Right kidney (tissue), 9 donors: ENCODE results near the gene STIM1.
A peak's percentile ranks its signal among the peaks of the same experiment; 100 is the strongest.
"Not testable (repeated sequence)": the region's sequence is repeated elsewhere in the genome, so short reads cannot be mapped to it uniquely, and the experiment has no call there.

Source experiments
- DNase-seq: peaks from one replicate; pipeline ENCODE4 v3.0.0-alpha.2; 2016
- long read RNA-seq, 8 donors: transcript quantifications; one replicate each; lab custom pipeline, GENCODE V29; 2026

The STIM1 gene
- long read RNA-seq, donor 1, full-length matches to known transcripts: 4 of 4 reads
- long read RNA-seq, donor 1, partial matches to known transcripts: 0 of 4 reads
- long read RNA-seq, donor 1, other reads (novel, unspliced or antisense): 0 of 4 reads
- long read RNA-seq, donor 2, full-length matches to known transcripts: 2 of 2 reads
- long read RNA-seq, donor 2, partial matches to known transcripts: 0 of 2 reads
- long read RNA-seq, donor 2, other reads (novel, unspliced or antisense): 0 of 2 reads
- long read RNA-seq, donor 3, partial matches to known transcripts: 0 of 1 reads
- long read RNA-seq, donor 3, other reads (novel, unspliced or antisense): 0 of 1 reads
- long read RNA-seq, donor 4, full-length matches to known transcripts: 4 of 4 reads
- long read RNA-seq, donor 4, partial matches to known transcripts: 0 of 4 reads
- long read RNA-seq, donor 4, other reads (novel, unspliced or antisense): 0 of 4 reads
- long read RNA-seq, donor 5: 0 reads
- long read RNA-seq, donor 6, partial matches to known transcripts: 6 of 8 reads
- long read RNA-seq, donor 6, other reads (novel, unspliced or antisense): 0 of 8 reads
- long read RNA-seq, donor 7, full-length matches to known transcripts: 6 of 11 reads
- long read RNA-seq, donor 7, partial matches to known transcripts: 5 of 11 reads
- long read RNA-seq, donor 7, other reads (novel, unspliced or antisense): 0 of 11 reads
- long read RNA-seq, donor 8, full-length matches to known transcripts: 3 of 3 reads
- long read RNA-seq, donor 8, partial matches to known transcripts: 0 of 3 reads
- long read RNA-seq, donor 8, other reads (novel, unspliced or antisense): 0 of 3 reads

GRCh38 chr11:3854977-3855807, at the start of gene STIM1:
Gene STIM1, plus strand, starts transcription at chr11:3855664. Its CDS starts 607 bp downstream, at chr11:3856271.
- peak; percentile 99 for DNase-seq

DNA sequence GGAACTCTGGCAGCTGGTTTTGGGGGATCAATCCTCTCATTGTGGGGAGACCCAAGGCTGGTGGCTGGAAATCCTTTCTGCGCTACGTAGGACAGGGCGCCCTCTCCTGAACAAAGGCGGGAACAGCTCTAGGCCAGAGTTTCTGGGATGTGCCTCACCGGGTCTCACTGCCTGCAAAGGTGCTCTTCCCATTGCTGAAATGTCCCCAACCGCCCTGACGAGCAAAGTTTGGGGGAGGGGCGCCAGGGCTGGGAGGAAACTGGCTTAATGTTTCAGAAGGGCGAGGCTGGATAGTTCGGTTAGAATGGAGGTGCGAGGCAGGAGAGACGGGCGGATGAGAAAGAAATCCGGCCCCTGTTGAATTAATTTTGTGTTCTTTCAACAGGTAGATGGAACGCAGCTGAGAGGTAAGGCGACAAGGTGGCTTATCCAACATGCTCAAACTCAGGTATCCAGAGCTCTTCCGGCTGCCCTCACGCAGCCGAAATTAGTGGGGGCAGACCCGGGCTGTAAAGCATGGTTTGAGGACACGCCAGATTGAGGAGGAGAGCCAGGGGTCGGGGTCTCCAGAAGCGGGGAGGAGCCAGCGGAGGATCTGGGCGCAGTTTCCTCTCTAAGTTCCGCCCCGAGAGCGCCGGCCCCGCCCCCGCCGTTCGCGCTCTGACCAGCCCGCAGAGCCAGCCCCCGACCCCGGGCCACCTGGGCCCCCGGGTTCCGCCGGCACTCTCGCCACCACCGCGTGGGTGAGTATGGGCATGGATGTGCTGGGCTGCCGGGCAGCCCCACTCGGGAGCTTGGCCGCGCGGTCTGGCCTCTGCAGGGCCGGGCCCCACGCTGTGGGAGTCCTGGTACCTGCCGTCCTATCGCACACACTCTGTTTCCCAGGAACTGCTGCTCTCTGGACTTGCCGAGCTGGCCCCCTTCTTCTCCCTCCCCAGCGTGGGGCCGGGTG, 47.3 kb upstream of the STIM1 start, which contains the start of gene PGAP2:
Gene PGAP2, plus strand, starts transcription at position 652 of the 952 bp plus-strand sequence. CDS start 2,700 bp downstream, outside the sequence.
- DNase-seq: peak; percentile 86

DNA sequence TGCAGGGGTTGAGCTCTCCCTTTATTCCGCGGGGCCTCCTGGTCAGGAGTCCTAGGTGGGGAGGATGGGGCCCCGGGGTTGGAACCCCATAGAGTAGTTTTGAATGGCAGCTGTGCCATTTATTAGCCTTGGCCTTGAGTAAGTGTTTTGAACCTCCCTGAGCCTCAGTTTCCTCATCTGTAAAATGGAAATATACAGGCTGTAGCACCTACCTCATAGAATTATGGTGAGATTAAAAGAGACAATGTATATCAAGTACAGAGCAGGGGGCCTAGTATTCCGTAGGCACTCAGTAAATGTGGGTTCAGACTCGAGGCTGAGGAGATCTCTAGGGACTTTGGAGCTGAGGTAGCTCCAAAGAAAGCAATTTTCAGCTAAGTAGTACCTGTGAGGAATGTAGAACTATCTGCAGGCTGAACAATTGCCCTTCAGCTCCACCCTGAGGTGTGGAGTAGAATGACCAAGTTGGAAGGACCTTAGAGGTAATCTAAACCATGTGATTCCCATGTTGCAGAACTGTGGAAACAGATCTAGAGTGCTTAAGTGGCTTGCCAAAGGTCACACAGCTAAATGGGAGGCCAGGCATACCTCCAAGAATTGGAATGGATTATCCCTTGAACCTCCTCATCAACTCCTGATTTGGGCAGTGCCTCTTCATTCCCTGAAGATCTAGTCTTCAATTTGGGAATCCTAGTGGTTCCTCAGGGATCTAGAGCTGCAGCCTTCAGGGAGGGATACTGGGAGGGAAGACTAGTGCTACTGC, 46.4 kb upstream of the STIM1 start:
- DNase-seq: no peak

DNA sequence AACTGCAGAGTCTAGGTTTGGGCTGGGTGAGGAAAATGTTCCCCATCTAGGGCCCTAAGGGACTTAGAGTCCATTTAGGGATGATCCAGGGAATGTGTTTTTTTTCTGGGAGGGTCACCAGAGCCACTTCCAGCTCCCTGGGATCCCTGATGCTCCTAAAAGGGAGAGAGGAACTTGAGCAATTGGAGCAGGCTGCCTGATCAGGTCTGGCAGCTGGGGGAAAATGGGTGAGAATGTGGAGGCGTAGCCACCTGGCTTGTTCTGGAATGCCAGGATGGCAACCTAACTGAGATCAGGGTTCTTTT, 45.9 kb upstream of the STIM1 start:
- no peak for DNase-seq

GRCh38 chr11:3810446-3810845, 45.0 kb upstream of the STIM1 start:
- no peak for DNase-seq

DNA sequence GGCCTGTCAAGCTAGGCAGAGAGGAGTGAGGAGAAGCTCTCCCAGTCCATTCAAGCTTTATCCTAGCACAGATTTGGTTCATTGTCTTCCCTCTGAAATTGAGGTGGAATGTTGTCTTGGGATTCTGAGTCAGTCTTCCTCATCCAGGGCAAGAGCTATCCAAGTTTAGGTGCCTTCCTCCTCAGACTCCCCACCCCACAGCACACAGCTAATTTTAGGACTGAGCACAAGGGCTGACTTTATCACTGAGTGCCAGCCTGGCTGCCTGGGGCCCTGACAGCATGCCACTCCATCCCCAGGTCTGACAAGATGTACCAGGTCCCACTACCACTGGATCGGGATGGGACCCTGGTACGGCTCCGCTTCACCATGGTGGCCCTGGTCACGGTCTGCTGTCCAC, 44.5 kb upstream of the STIM1 start:
- DNase-seq: no peak

DNA sequence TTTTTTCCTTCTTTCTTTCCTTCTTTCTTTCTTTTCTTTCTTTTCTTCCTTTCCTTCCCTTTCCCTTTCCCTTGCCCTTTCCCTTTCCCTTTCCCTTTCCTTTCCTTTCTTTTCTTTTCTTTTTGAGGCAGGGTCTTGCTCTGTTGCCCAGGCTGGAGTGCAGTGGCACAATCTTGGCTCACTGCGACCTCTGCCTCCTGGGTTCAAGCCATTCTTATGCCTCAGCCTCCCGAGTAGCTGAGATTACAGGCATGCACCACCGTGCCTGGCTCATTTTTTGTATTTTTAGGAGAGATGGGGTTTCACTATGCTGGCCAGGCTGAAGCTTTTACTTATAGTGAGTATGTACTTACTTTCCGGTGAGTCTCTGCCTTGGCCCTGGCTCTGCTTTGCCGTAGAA, 40.6 kb upstream of the STIM1 start:
- DNase-seq: not testable (repeated sequence)

DNA sequence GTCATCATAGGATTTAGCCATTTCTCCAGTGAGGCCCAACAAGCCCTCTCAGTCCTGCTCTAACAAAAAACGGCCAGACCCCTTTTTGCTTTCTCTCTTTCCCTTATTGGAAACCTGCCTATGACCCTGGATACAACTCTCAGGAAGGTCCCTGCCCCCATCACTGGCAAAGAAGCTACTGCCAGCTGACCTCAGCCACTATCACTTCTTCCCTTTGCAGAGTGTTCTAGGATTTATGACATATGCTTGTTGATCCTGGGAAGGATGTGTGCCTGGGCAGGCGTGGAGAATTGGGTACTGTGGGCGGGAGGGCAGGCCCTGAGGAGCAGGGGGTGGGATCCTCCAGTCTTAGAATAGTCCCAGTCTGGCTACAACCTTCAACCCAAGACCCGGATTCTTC, 39.6 kb upstream of the STIM1 start:
- DNase-seq: no peak

DNA sequence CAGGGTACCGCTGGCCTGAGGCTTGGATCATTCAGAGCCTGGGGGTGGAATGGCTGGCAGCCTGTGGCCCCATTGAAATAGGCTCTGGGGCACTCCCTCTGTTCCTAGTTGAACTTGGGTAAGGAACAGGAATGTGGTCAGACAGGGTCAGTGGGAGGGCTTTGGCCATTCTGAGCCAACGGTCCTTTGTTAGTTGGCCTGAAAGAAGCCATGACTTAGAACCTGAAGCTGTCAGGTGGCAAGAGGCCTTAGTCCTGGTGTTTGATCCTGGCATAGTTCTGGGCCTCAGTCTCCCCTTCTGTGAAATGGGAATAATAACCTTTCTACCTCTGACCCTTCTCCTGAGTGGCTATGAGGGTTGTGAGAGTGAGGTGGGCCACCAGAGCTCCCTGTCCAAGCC, 38.8 kb upstream of the STIM1 start:
- DNase-seq: no peak

GRCh38 chr11:3817181-3817800, 38.2 kb upstream of the STIM1 start:
- DNase-seq: no peak

DNA sequence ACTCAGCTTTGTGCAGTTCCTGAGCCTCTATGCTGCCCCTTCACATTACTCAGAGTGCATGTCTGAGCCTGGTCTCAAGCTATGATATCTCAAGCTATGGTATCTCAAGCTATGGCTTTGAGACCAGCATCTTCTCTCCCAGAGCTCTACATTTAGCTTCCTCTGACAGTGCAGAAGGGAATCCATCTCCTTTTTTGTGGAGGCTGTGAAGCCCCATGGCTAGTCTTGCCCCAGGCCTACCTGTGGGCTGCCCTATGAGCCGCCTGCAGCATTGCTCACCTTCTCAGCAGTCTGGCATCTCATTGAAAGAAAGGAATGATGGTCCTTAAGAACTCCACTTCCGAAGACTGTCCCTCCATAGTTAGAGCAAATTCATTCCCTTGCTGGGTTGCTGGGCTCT, 34.5 kb upstream of the STIM1 start:
- DNase-seq: no peak

GRCh38 chr11:3822312-3822711, 33.2 kb upstream of the STIM1 start:
- no peak for DNase-seq

DNA sequence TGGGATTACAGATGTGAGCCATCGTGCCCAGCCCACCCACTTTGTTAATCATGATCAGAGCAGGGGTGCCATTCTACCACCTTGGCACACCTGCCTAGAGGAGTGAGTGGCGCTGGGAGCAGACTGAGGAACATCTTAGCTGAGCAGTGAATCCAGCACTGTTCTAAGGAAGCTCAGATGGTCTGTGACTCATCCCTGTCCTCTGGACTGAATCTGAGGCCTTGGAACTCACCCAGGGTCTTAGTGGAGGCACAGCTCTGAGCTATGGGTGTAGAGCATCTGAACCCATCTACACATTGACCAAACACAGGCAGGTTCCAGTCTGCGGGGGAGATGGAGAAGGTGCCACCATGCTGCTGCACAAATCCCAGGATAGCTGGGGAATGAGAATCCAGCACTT, 32.2 kb upstream of the STIM1 start:
- no peak for DNase-seq

GRCh38 chr11:3823762-3824506, 31.5 kb upstream of the STIM1 start:
- DNase-seq: no peak

GRCh38 chr11:3824714-3825472, 30.6 kb upstream of the STIM1 start:
- no peak for DNase-seq

GRCh38 chr11:3825473-3826154, 29.9 kb upstream of the STIM1 start:
- DNase-seq: no peak

DNA sequence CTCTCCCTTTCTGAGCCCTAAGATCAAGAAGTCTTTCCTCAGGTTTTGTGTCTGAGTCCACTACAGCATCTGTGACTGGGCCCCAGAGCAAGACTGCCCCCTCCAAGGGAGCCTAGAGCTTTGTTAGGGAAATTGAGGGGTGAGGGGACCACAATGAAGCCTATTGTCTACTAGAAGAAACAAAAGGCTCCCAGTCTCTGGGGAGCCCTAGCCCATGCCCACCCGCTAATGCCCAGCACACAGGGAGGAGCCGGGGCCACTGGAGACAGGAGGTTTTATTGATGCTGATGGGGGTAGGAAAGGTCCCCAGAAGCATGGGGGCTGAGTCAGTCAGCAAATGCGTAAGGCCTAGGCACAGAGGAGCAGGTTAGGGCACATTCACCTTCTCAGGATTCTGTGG, 28.7 kb upstream of the STIM1 start:
- no peak for DNase-seq
